Right lobe of liver (tissue), 4 donors: ENCODE data around the gene MYO5A.

ENCODE experiments used
- CTCF ChIP-seq, 4 donors: fragments of 200-600 bp in 3 of 4; fragments of 450-650 bp in 1 of 4; IDR thresholded peaks; one replicate each; pipeline versions ENCODE4 v1.5.1 to v1.8.0; 2016 to 2022; ENCODE audit warnings: antibody characterized with exemption in 4 of 4, mild to moderate bottlenecking in 2 of 4
- POLR2A ChIP-seq: fragments of 450-650 bp; IDR thresholded peaks from one replicate; pipeline ENCODE4 v1.6.1; 2017; ENCODE audit warnings: antibody characterized with exemption, mild to moderate bottlenecking
- donor health status: DM: no; HTN: no; CAD: no.
- donor health status: DM: no; HTN: no; CAD: no.
- donor health status: DM: no; HTN: yes; CAD: no.

- TF ChIP-seq CTCF (IDR thresholded peaks at IDR 0.05): no peak
- no peak for TF ChIP-seq POLR2A
Observed at GRCh38 chr15:52334491-52335160, 194.1 kb downstream of the MYO5A start.
